Cardiac muscle cell (in vitro differentiated cells and primary cell): ENCODE results near the gene CERS1. TPM values are rescaled to one million over a fixed set of nuclear protein-coding genes. Genes with fewer than 3 reads are reported as not detected.

Source experiments
- DNase-seq, 2 donors: peaks; one replicate each; pipeline versions ENCODE4 v3.0.0 to v3.0.0-alpha.2; 2010 to 2017; ENCODE audit warnings: low read depth in 1 of 2, low spot score in 1 of 2
- H3K27ac ChIP-seq: fragments of 200-600 bp; sonication (generic); 2 replicates; pipeline ENCODE4 v1.5.1; 2016
- H3K27me3 ChIP-seq: fragments of 200-600 bp; sonication (generic); 2 replicates; pipeline ENCODE4 v1.6.0; 2016; ENCODE audit warnings: control low read depth
- H3K36me3 ChIP-seq: fragments of 200-600 bp; sonication (generic); 2 replicates; pipeline ENCODE4 v1.5.1; 2016; ENCODE audit warnings: control low read depth
- H3K4me1 ChIP-seq: fragments of 200-600 bp; sonication (generic); 2 replicates; pipeline ENCODE4 v1.8.1; 2017; ENCODE audit warnings: low read depth, mild to moderate bottlenecking, mixed run types
- H3K4me3 ChIP-seq: fragments of 200-600 bp; sonication (generic); 2 replicates; pipeline ENCODE4 v1.5.1; 2016; ENCODE audit warnings: mild to moderate bottlenecking
- H3K9me3 ChIP-seq: fragments of 200-600 bp; sonication (generic); 2 replicates; pipeline ENCODE4 v1.5.1; 2017; ENCODE audit warnings: low read depth, mild to moderate bottlenecking, control low read depth
- CTCF ChIP-seq: IDR thresholded peaks from 2 replicates; pipeline ENCODE4 v1.5.1; 2012; ENCODE audit warnings: low read depth, mild to moderate bottlenecking, low read length
- polyA plus RNA-seq: library from polyadenylated mRNA; unstranded; fragments of >200 nt; fragmentation: Nextera tagmentation; extraction: Ambion mirVana; gene quantifications from 2 replicates; pipeline ENCODE4 v1.2.1, GENCODE V29; 2016
- total RNA-seq: library from RNA; depleted of rRNA; stranded (reverse); fragments of >200 nt; gene quantifications from 2 replicates; pipeline ENCODE4 v1.2.3, GENCODE V29; 2016

CERS1 gene
- total and polyA plus RNA-seq, 2 experiments from 2014 or later = 15.2 to 29.3 TPM

GRCh38 chr19:18863843-18864362 is 32.1 kb downstream of the CERS1 start:
- Histone ChIP-seq H3K4me1 (peaks cover 2% of the 10 kb centered on the region), H3K4me3 (no peak overlapping the region), H3K27ac (no peak overlapping the region), H3K36me3 (peaks cover 60% of the 10 kb centered on the region), H3K27me3 (no peaks in the 10 kb centered on the region), H3K9me3 (no peaks in the 10 kb centered on the region)
- no peak for DNase-seq
- TF ChIP-seq CTCF = no peak

GRCh38 chr19:18862976-18863842 is 32.7 kb downstream of the CERS1 start:
- Histone ChIP-seq H3K27ac (no peak overlapping the region), H3K36me3 (peaks cover 67% of the 10 kb centered on the region), H3K27me3 (no peaks in the 10 kb centered on the region), H3K9me3 (no peaks in the 10 kb centered on the region), H3K4me1 (peaks cover 2% of the 10 kb centered on the region), H3K4me3 (no peak overlapping the region)
- DNase-seq = no peak
- no peak for TF ChIP-seq CTCF

- Histone ChIP-seq H3K9me3 (no peaks in the 10 kb centered on the region), H3K27ac (no peak overlapping the region), H3K4me1 (peaks cover 2% of the 10 kb centered on the region), H3K36me3 (peaks cover 74% of the 10 kb centered on the region), H3K27me3 (no peaks in the 10 kb centered on the region), H3K4me3 (no peak overlapping the region)
- DNase-seq = no peak
- no peak for TF ChIP-seq CTCF
These were observed 34.0 kb downstream of the CERS1 start for GRCh38 chr19:18861917-18862316.

GRCh38 chr19:18861235-18861634 is 34.7 kb downstream of the CERS1 start:
- Histone ChIP-seq H3K36me3 (peaks cover 78% of the 10 kb centered on the region), H3K9me3 (no peaks in the 10 kb centered on the region), H3K27ac (no peak overlapping the region), H3K4me1 (no peaks in the 10 kb centered on the region), H3K4me3 (no peak overlapping the region), H3K27me3 (no peaks in the 10 kb centered on the region)
- no peak for DNase-seq
- no peak for TF ChIP-seq CTCF

GRCh38 chr19:18860725-18861124 is 35.2 kb downstream of the CERS1 start:
- H3K4me3 ChIP-seq = no peak overlapping the region
- no peak for TF ChIP-seq CTCF
- H3K9me3 ChIP-seq = no peaks in the 10 kb centered on the region
- peaks cover 76% of the 10 kb centered on the region for H3K36me3 ChIP-seq
- no peaks in the 10 kb centered on the region for H3K4me1 ChIP-seq
- no peaks in the 10 kb centered on the region for H3K27me3 ChIP-seq
- DNase-seq = no peak
- no peak overlapping the region for H3K27ac ChIP-seq
